Mesendoderm (in vitro differentiated cells): ENCODE data around the gene BARX2.

Experiments used
- DNase-seq: peaks from one replicate; pipeline ENCODE4 v3.0.0; 2013
- H2AK5ac ChIP-seq: 2 replicates; pipeline ENCODE4 v1.6.1; 2013; ENCODE audit warnings: low read length, inconsistent platforms
- H2BK120ac ChIP-seq: 2 replicates; pipeline ENCODE4 v1.6.1; 2013; ENCODE audit warnings: low read depth, mild to moderate bottlenecking, low read length, moderate library complexity, mixed read lengths
- H2BK15ac ChIP-seq: replicated peaks from 2 replicates; pipeline ENCODE4 v1.6.1; 2013; ENCODE audit warnings: low read depth, mild to moderate bottlenecking, moderate library complexity
- H2BK5ac ChIP-seq: 2 replicates; pipeline ENCODE4 v1.6.1; 2013; ENCODE audit warnings: low read length, inconsistent platforms
- H3K18ac ChIP-seq: 2 replicates; pipeline ENCODE4 v1.6.1; 2013; ENCODE audit warnings: mild to moderate bottlenecking, low read length, mixed read lengths
- H3K23ac ChIP-seq: one replicate; pipeline ENCODE4 v1.6.1; 2013; ENCODE audit warnings: low read length
- H3K27ac ChIP-seq: 2 replicates; pipeline ENCODE4 v1.5.1; 2013; ENCODE audit warnings: low read depth, mild to moderate bottlenecking, inconsistent platforms, low read length, moderate library complexity
- H3K27me3 ChIP-seq: 2 replicates; pipeline ENCODE4 v1.6.1; 2013; ENCODE audit warnings: low read length, control low read depth, mild to moderate bottlenecking, inconsistent platforms; ENCODE audit not compliant: insufficient read depth, poor library complexity
- H3K36me3 ChIP-seq: 2 replicates; pipeline ENCODE4 v1.6.1; 2013; ENCODE audit warnings: low read length, inconsistent platforms; ENCODE audit not compliant: control insufficient read depth, insufficient read depth
- H3K4ac ChIP-seq: one replicate; pipeline ENCODE4 v1.6.1; 2013; ENCODE audit warnings: low read depth, mild to moderate bottlenecking, low read length, moderate library complexity
- H3K4me1 ChIP-seq: 2 replicates; pipeline ENCODE4 v1.6.1; 2013; ENCODE audit warnings: low read depth, low read length, inconsistent platforms; ENCODE audit not compliant: control insufficient read depth
- H3K4me2 ChIP-seq: 2 replicates; pipeline ENCODE4 v1.6.1; 2013; ENCODE audit warnings: low read length
- H3K4me3 ChIP-seq: 2 replicates; pipeline ENCODE4 v1.5.1; 2013; ENCODE audit warnings: mild to moderate bottlenecking, low read length
- H3K56ac ChIP-seq: one replicate; pipeline ENCODE4 v1.6.1; 2013; ENCODE audit warnings: low read length
- H3K79me1 ChIP-seq: 2 replicates; pipeline ENCODE4 v1.6.1; 2013; ENCODE audit warnings: low read length, inconsistent platforms
- H3K79me2 ChIP-seq: 2 replicates; pipeline ENCODE4 v1.6.1; 2013; ENCODE audit warnings: mild to moderate bottlenecking, low read length; ENCODE audit not compliant: control insufficient read depth, insufficient read depth
- H3K9ac ChIP-seq: 2 replicates; pipeline ENCODE4 v1.6.1; 2013; ENCODE audit warnings: low read length, inconsistent platforms
- H4K5ac ChIP-seq: one replicate; pipeline ENCODE4 v1.6.1; 2013; ENCODE audit warnings: low read length
- H4K8ac ChIP-seq: one replicate; pipeline ENCODE4 v1.6.1; 2013; ENCODE audit warnings: low read depth, mild to moderate bottlenecking, control low read depth, low read length, moderate library complexity
- WGBS: extraction: QIAGEN DNeasy Blood & Tissue Kit; methylation state at CpG from one replicate; pipeline ENCODE4 v1.1.7; 2013; ENCODE audit warnings: low lambda C conversion rate, missing lambda C conversion rate; ENCODE audit not compliant: insufficient coverage; ENCODE audit errors: extremely low coverage; 5-methylcytosine and 5-hydroxymethylcytosine counted together

BARX2 gene

DNA sequence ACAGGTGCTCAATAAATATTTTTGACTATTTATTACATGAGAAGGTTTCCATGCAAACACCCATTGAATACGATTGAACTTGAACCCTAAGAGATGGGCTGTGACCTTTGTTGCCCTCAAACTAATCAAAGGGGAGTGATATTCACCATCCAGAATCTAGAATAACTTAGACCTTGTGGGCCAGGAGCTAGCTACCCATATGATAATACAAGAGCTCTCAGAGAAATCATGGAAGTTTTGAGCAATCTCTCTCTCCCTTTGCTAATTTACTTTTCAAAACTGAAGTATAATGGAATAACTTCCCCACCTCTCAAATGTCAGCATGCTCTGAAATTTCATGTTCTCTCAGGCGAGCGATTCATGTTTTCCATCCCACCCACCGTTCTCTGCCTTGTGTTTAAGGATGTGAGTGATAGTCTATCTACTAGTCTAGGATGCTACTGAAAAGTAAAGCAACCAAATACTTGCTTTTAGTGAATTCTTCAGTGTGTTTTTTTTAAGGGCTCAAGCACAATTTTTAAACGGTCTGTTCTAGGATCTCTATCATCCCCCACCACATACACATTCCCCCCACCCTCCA lies 33.3 kb downstream of the BARX2 start:
- Histone ChIP-seq H2BK120ac (no peak overlapping the region), H4K5ac (no peak overlapping the region), H4K8ac (no peak overlapping the region), H2BK5ac (no peak overlapping the region), H3K23ac (no peak overlapping the region), H2BK15ac (no peak overlapping the region), H3K27ac (no peak overlapping the region), H3K36me3 (no peaks in the 10 kb centered on the region), H2AK5ac (no peak overlapping the region), H3K9ac (no peak overlapping the region), H3K79me2 (no peaks in the 10 kb centered on the region), H3K18ac (no peak overlapping the region), H3K79me1 (no peaks in the 10 kb centered on the region), H3K56ac (no peak overlapping the region), H3K4me1 (no peaks in the 10 kb centered on the region), H3K4ac (no peak overlapping the region), H3K4me3 (no peak overlapping the region), H3K4me2 (no peak overlapping the region), H3K27me3 (no peaks in the 10 kb centered on the region)
- DNase-seq, result no peak
- no CpG with 5 or more reads among the region's 5 CpGs for WGBS

DNA sequence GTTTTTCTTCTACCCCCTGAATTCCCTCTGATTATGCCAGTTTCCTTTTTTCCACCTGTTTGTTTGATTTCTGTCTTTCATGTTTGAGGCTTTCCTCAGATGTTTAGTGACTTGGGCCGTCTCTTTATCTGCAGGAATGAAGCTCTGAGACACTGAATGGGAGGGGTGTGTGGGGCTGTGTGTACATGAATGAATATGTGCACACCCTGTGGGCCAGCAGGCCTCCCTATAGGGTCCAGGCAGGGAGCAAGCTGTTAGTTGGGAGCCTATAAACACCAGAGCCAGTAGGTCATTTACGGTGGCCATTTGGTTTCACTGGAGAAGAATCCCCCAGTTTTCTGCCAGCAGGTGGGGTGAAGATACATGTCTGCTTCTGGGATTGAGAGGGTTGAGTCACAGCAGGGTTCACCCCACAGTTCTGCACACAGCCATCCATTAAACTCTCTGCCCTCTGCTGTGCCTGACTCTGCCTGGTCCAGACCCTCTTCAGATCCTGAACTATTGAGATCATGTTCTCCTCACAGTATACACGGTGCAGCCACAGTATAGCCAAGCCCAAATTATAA lies 34.8 kb downstream of the BARX2 start:
- Histone ChIP-seq H3K79me2 (no peaks in the 10 kb centered on the region), H2AK5ac (no peak overlapping the region), H3K27me3 (no peaks in the 10 kb centered on the region), H3K36me3 (no peaks in the 10 kb centered on the region), H3K79me1 (no peaks in the 10 kb centered on the region), H4K8ac (no peak overlapping the region), H3K23ac (no peak overlapping the region), H4K5ac (no peak overlapping the region), H2BK5ac (no peak overlapping the region), H3K4ac (no peak overlapping the region), H3K18ac (no peak overlapping the region), H3K4me2 (no peak overlapping the region), H3K9ac (no peak overlapping the region), H3K4me1 (no peaks in the 10 kb centered on the region), H2BK120ac (no peak overlapping the region), H2BK15ac (no peak overlapping the region), H3K4me3 (no peak overlapping the region), H3K27ac (no peak overlapping the region), H3K56ac (no peak overlapping the region)
- WGBS, result no CpG with 5 or more reads among the region's 3 CpGs
- no peak for DNase-seq

- no peak overlapping the region for H4K5ac ChIP-seq
- H4K8ac ChIP-seq, result no peak overlapping the region
- H3K18ac ChIP-seq, result no peak overlapping the region
- H2AK5ac ChIP-seq, result no peak overlapping the region
- no peak overlapping the region for H3K27ac ChIP-seq
- DNase-seq, result peak; percentile 74
- no peak overlapping the region for H2BK5ac ChIP-seq
- no peaks in the 10 kb centered on the region for H3K79me2 ChIP-seq
- H3K27me3 ChIP-seq, result no peaks in the 10 kb centered on the region
- no peak overlapping the region for H2BK120ac ChIP-seq
- no peak overlapping the region for H3K4me3 ChIP-seq
- no peak overlapping the region for H3K56ac ChIP-seq
- no peak overlapping the region for H3K4me2 ChIP-seq
- no peak overlapping the region for H3K9ac ChIP-seq
- H3K4ac ChIP-seq, result no peak overlapping the region
- WGBS, result no CpG with 5 or more reads among the region's 4 CpGs
- no peaks in the 10 kb centered on the region for H3K36me3 ChIP-seq
- H3K23ac ChIP-seq, result no peak overlapping the region
- no peaks in the 10 kb centered on the region for H3K79me1 ChIP-seq
- H2BK15ac ChIP-seq, result no peak overlapping the region
- no peaks in the 10 kb centered on the region for H3K4me1 ChIP-seq
Observed at GRCh38 chr11:129412494-129412893, 36.8 kb downstream of the BARX2 start.

DNA sequence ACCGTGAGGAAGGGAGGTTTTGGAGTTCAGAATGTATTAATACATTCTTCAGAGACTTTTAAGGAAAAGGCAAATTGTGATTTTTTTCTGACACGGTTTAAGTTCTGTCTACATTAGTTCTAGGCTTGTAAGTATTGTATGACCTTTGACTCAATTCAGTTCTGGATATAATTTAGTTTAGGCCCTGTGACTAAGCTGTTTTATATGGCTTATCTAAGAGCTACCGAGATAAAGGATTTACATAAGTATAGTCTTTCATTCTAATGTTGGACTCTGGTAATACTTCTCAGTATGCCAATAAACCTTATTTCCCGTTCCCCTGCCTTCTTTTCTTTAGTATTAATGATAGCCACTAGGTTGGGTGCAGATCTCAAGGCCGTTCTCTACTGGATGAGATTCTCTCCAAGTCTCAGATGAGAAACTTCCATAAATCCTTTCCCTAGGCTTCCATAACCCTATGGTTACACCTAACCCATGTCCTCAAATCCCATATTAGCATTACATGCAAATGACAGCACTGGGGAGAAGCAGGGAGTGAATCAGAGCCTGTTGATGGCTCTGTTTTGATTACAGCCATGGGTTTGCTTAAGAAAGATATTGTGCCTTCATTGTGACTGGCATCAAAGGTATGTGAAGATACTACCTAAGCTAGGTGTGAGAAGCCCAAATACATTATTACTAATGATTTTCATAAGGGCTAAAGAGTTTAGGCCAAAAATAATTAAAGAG lies 38.7 kb downstream of the BARX2 start:
- H3K56ac ChIP-seq, result no peak overlapping the region
- no peaks in the 10 kb centered on the region for H3K27me3 ChIP-seq
- H2BK15ac ChIP-seq, result no peak overlapping the region
- no peak overlapping the region for H2BK120ac ChIP-seq
- no peak overlapping the region for H3K4ac ChIP-seq
- no peak overlapping the region for H3K4me2 ChIP-seq
- H3K23ac ChIP-seq, result no peak overlapping the region
- no peaks in the 10 kb centered on the region for H3K36me3 ChIP-seq
- WGBS, result no CpG with 5 or more reads among the region's 5 CpGs
- H2BK5ac ChIP-seq, result no peak overlapping the region
- no peak overlapping the region for H3K27ac ChIP-seq
- no peak overlapping the region for H3K4me3 ChIP-seq
- no peak overlapping the region for H4K8ac ChIP-seq
- H3K18ac ChIP-seq, result no peak overlapping the region
- H3K79me2 ChIP-seq, result no peaks in the 10 kb centered on the region
- no peak overlapping the region for H3K9ac ChIP-seq
- H4K5ac ChIP-seq, result no peak overlapping the region
- H2AK5ac ChIP-seq, result no peak overlapping the region
- no peaks in the 10 kb centered on the region for H3K4me1 ChIP-seq
- H3K79me1 ChIP-seq, result no peaks in the 10 kb centered on the region
- DNase-seq, result no peak

GRCh38 chr11:129416080-129416820 lies 40.6 kb downstream of the BARX2 start:
- Histone ChIP-seq H3K9ac (no peak overlapping the region), H3K4me3 (no peak overlapping the region), H3K56ac (no peak overlapping the region), H4K5ac (no peak overlapping the region), H3K27me3 (no peaks in the 10 kb centered on the region), H3K79me1 (no peaks in the 10 kb centered on the region), H3K79me2 (no peaks in the 10 kb centered on the region), H3K36me3 (no peaks in the 10 kb centered on the region), H3K4ac (no peak overlapping the region), H3K27ac (no peak overlapping the region), H4K8ac (no peak overlapping the region), H2BK15ac (no peak overlapping the region), H3K23ac (no peak overlapping the region), H2BK5ac (no peak overlapping the region), H2BK120ac (no peak overlapping the region), H3K18ac (no peak overlapping the region), H3K4me2 (no peak overlapping the region), H3K4me1 (no peaks in the 10 kb centered on the region), H2AK5ac (no peak overlapping the region)
- no peak for DNase-seq
- no CpG with 5 or more reads among the region's 7 CpGs for WGBS
